GM12878 (cell line): ENCODE measurements around the gene GATAD2B. TPM values are rescaled to one million over a fixed set of nuclear protein-coding genes. Genes with fewer than 3 reads are reported as not detected.

Source experiments
- ATAC-seq: fragments of 200-7000 bp; cut with Tn5 transposase; 3 replicates; pipeline ENCODE4 v1.9.1; 2020; ENCODE audit warnings: mild to moderate bottlenecking, moderate library complexity
- BruUV-seq: library from RNA; stranded (reverse); fragments of 400-500 nt; replicated peaks from 2 replicates; lab custom pipeline; 2021; lab: Mats Ljungman, UMichigan
- CTCF ChIA-PET: fragments of 300-600 bp; sonication (Branson Sonifier 250); formaldehyde crosslinking; extraction: SDS; loops from one replicate; lab custom pipeline; 2021; ENCODE audit warnings: inconsistent platforms; lab: Yijun Ruan, JAX
- POLR2A ChIA-PET: fragments of 350-600 bp; formaldehyde crosslinking; extraction: SDS; loops from one replicate; lab custom pipeline; 2021; ENCODE audit warnings: inconsistent platforms; lab: Charles Lee
- RAD21 ChIA-PET: fragments of 300-600 bp; sonication (Branson Sonifier 250); formaldehyde crosslinking; loops from one replicate; lab custom pipeline; 2023; ENCODE audit warnings: antibody characterized with exemption; ENCODE audit not compliant: unreplicated experiment; lab: Charles Lee
- SMC1A ChIA-PET: fragments of 300-600 bp; sonication (Branson Sonifier 250); formaldehyde crosslinking; loops from one replicate; lab custom pipeline; 2023; ENCODE audit not compliant: unreplicated experiment, uncharacterized antibody; lab: Charles Lee
- DNase-seq: peaks from one replicate; pipeline ENCODE4 v3.0.0-alpha.2; 2011; ENCODE audit warnings: low read depth, low spot score
- FAIRE-seq: peaks from 3 replicates; lab custom pipeline; 2011; peaks lifted over from hg19 to GRCh38; lab: Jason Lieb, UNC
- H2AFZ ChIP-seq: 2 replicates; pipeline ENCODE4 v1.6.0; 2011; ENCODE audit warnings: low read depth, low read length, control low read depth; ENCODE audit not compliant: control insufficient read depth
- H3K27ac ChIP-seq: 2 replicates; pipeline ENCODE4 v1.5.1; 2011; ENCODE audit warnings: control low read depth; ENCODE audit not compliant: control insufficient read depth, insufficient read depth
- H3K27me3 ChIP-seq, 2 experiments: replicated peaks in 1 of 2; 2 replicates each; pipeline versions ENCODE4 v1.6.0 to v1.6.1; 2011; ENCODE audit warnings: low read length in 1 of 2; ENCODE audit not compliant: control insufficient read depth in 2 of 2, insufficient read depth in 2 of 2
- H3K36me3 ChIP-seq, 2 experiments: 2 replicates each; pipeline ENCODE4 v1.5.1; 2011; ENCODE audit warnings: low read length in 1 of 2; ENCODE audit not compliant: control insufficient read depth in 2 of 2, insufficient read depth in 2 of 2
- H3K4me1 ChIP-seq: 2 replicates; pipeline ENCODE4 v1.6.1; 2011; ENCODE audit warnings: mild to moderate bottlenecking, low read length, moderate library complexity, mixed read lengths; ENCODE audit not compliant: control insufficient read depth, insufficient read depth
- H3K4me2 ChIP-seq: 2 replicates; pipeline ENCODE4 v1.6.0; 2011; ENCODE audit warnings: control low read depth; ENCODE audit not compliant: control insufficient read depth, insufficient read depth
- H3K4me3 ChIP-seq: fragments of 200-600 bp; sonication (generic); 2 replicates; pipeline ENCODE4 v1.5.1; 2016
- H3K79me2 ChIP-seq: 2 replicates; pipeline ENCODE4 v1.6.0; 2011; ENCODE audit warnings: low read length; ENCODE audit not compliant: control insufficient read depth, insufficient read depth
- H3K9ac ChIP-seq: 2 replicates; pipeline ENCODE4 v1.8.0; 2011; ENCODE audit warnings: low read length, control low read depth, mixed read lengths; ENCODE audit not compliant: control insufficient read depth, insufficient read depth
- H3K9me3 ChIP-seq: replicated peaks from 3 replicates; pipeline ENCODE4 v1.5.1; 2011; ENCODE audit warnings: mild to moderate bottlenecking, low read length; ENCODE audit not compliant: control insufficient read depth, insufficient read depth
- H4K20me1 ChIP-seq: 2 replicates; pipeline ENCODE4 v1.6.0; 2011; ENCODE audit not compliant: control insufficient read depth, insufficient read depth
- JUNB ChIP-seq: IDR thresholded peaks from 2 replicates; pipeline ENCODE4 v1.6.1; 2016; ENCODE audit warnings: antibody characterized with exemption, mild to moderate bottlenecking
- POLR2AphosphoS2 ChIP-seq: IDR thresholded peaks from 2 replicates; pipeline ENCODE4 v1.6.1; 2011; ENCODE audit warnings: low read depth, mild to moderate bottlenecking, low read length, improper control_type of control experiment, moderate library complexity
- RBBP5 ChIP-seq: fragments of 200-600 bp; sonication (generic); conservative IDR thresholded peaks from 2 replicates; pipeline ENCODE4 v1.6.1; 2016
- SUPT20H ChIP-seq: IDR thresholded peaks from 2 replicates; pipeline ENCODE4 v1.6.1; 2011; ENCODE audit warnings: low read depth, mild to moderate bottlenecking, low read length, moderate library complexity, borderline replicate concordance; ENCODE audit not compliant: control insufficient read depth
- YY1 ChIP-seq: IDR thresholded peaks from 2 replicates; pipeline ENCODE4 v1.6.1; 2011; ENCODE audit warnings: low read depth, mild to moderate bottlenecking, low read length
- ZBTB33 ChIP-seq: fragments of 450-650 bp; IDR thresholded peaks from 2 replicates; pipeline ENCODE4 v1.6.1; 2017; ENCODE audit warnings: mild to moderate bottlenecking
- WGBS: methylation state at CpG from one replicate; pipeline ENCODE4 v1.1.6; 2016; ENCODE audit warnings: low lambda C conversion rate; ENCODE audit not compliant: insufficient replicate concordance, insufficient coverage; ENCODE audit errors: missing lambda C conversion rate; 5-methylcytosine and 5-hydroxymethylcytosine counted together
- in situ Hi-C: fragments of 300-500 bp; cut with MboI; formaldehyde crosslinking; loops from 9 replicates; pipeline ENCODE4 v1.14.3; 2018; ENCODE audit warnings: mixed read lengths
- intact Hi-C: fragments of 100-400 bp; cut with micrococcal nuclease; formaldehyde crosslinking; loops from one replicate; pipeline ENCODE4 v1.14.2; 2022; ENCODE audit not compliant: unreplicated experiment
- polyA plus RNA-seq, 11 experiments: library from polyadenylated mRNA; depleted of rRNA in 4 of 11; unstranded in 6 of 11; stranded (reverse) in 5 of 11; fragments of >200 nt; fragmentation: Nextera tagmentation in 4 of 11; fragmentation: Illumina TruSeq in 1 of 11; extraction: Ambion mirVana in 4 of 11; extraction: Trizol in 1 of 11; gene quantifications; 1 replicate in 1 of 11; 2 replicates in 10 of 11; pipeline versions ENCODE4 v1.2.1 to v1.2.3, GENCODE V29; 2011 to 2016; ENCODE audit warnings: inconsistent platforms in 2 of 11, missing spikeins in 2 of 11, low read depth in 1 of 11
- total RNA-seq, 4 experiments: library from RNA; depleted of rRNA in 3 of 4; stranded (reverse); fragments of >200 nt in 3 of 4; fragmentation: Illumina TruSeq in 1 of 4; extraction: Trizol in 1 of 4; gene quantifications; 2 replicates each; pipeline versions ENCODE4 v1.2.1 to v1.2.3, GENCODE V29; 2013 to 2021

Gene GATAD2B
- total and polyA plus RNA-seq, 10 of the 15 experiments (the other 5 are each of a cell fraction or from before 2014, with no cell fraction given): 2.4 to 63.1 (median 8.7) TPM

GRCh38 chr1:153907134-153907533 lies 15.6 kb downstream of the GATAD2B start:
- ATAC-seq: no peak
- H3K27me3 ChIP-seq: no peaks in the 10 kb centered on the region
- ChIA-PET CTCF (interaction anchor here (0.9 kb wide), 1 partner anchor 60 kb away, joined by 3 read pairs; no protein-coding TSS in a partner anchor), RAD21 (no interaction called here), POLR2A (interaction anchor here (0.6 to 0.7 kb wide), 2 partner anchors 9 to 30 kb away, joined by 3 to 4 read pairs; no protein-coding TSS in a partner anchor), SMC1A (interaction anchor here (5.1 kb wide), 1 partner anchor 12 kb away, joined by 27 read pairs; no protein-coding TSS in a partner anchor)
- no peak overlapping the region for H2AFZ ChIP-seq
- no peak overlapping the region for H3K4me3 ChIP-seq
- TF ChIP-seq SUPT20H: no peak
- no peak for TF ChIP-seq RBBP5
- no peak for TF ChIP-seq YY1
- TF ChIP-seq JUNB: no peak
- TF ChIP-seq ZBTB33: no peak
- no peak for TF ChIP-seq POLR2AphosphoS2
- BruUV-seq: TSS peak; percentile 38
- H4K20me1 ChIP-seq: no peaks in the 10 kb centered on the region
- no peak for DNase-seq
- peaks cover 84% of the 10 kb centered on the region for H3K79me2 ChIP-seq
- H3K27ac ChIP-seq: no peak overlapping the region
- in situ Hi-C loops: no loop called here
- H3K9me3 ChIP-seq: no peaks in the 10 kb centered on the region; the same call in 1 of the 3 replicates
- no peak overlapping the region for H3K4me2 ChIP-seq
- intact Hi-C loops: no loop called here
- no peak overlapping the region for H3K9ac ChIP-seq
- no peak for FAIRE-seq
- 92% methylated on average over 6 of the region's 6 CpGs for WGBS
- H3K36me3 ChIP-seq: peaks cover 2 to 10% of the 10 kb centered on the region in 2 experiments
- peaks cover 5% of the 10 kb centered on the region; the same call in 1 of the 2 replicates for H3K4me1 ChIP-seq
